ENCODE data around the gene GRIK2.
"Not testable (repeated sequence)": the region's sequence is repeated elsewhere in the genome, so short reads cannot be mapped to it uniquely, and the experiment has no call there.

The GRIK2 gene

DNA sequence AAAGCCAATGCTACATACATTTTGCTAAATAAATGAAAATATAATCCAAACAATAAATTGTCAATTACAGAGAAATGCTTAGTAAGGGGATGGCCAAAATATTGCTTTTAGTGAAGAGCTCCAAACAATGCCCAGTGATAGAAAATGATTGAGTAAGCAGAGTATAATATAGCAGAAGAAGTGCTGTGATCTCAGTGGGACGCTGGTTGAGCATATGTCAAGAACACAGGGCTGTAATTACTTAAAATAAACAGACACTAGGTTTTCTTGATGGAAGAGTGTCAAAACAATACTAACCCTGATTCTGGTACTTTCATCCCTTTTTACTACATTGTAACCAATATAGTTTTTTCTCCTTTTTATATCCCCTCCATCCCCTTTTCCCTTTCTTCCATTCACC lies 150.3 kb downstream of the GRIK2 start:
- DNase-seq = no peak

DNA sequence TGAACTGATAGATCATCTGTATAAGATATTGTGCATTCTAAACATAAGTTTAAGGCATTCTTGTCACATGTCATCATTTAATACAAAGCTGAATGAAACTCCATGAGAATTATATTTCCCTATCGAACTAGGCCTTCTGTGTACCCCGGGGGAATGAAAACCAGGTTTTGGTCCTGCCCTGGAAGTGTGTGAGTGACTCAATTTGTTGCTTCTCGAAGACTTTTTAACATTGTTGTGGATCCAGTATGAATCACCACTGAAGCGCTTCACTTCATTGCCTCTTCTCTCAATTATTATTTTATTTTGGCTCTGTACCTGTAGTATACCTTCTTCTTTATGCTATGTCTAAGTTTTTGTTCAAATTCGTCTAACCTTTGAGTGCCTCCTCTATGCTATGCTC lies 150.8 kb downstream of the GRIK2 start:
- DNase-seq = no peak

DNA sequence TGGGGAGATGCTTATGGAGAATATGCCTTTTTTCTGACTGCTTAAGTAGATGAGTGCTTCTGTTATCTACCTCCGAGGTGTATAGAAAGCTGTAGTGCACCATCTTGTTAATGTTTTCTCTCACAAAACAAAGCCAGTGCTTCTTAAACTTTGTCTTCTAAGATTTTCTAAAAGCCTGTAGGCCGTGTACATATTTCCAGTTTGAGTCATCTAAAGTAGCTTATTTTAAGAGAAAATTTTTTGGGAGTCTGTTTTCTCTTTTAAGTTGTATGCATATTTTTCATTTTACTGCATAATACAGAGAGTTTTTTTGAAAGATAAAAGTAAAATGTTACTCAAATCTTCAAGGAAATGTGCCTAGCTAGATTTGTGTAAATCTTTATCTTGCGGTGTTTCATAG lies 151.7 kb downstream of the GRIK2 start:
- DNase-seq = no peak

DNA sequence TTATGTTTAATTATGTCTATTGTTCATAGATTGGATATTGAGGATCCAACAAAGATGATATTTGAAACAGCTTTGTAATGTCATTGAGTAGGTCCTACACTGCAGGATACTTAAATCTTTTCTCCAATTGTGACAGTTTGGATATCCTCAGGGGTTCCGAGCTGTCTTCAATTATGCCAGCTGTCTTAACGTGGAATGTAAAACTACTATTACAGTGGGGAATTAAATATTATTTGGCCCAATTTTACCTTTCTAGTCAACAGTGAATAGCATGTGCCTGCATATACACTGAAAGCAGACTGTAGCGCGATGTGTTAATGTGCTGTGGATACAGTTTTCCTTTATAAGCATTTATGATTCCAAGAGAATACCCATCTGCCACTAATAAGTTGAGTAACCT lies 156.9 kb downstream of the GRIK2 start:
- no peak for DNase-seq

DNA sequence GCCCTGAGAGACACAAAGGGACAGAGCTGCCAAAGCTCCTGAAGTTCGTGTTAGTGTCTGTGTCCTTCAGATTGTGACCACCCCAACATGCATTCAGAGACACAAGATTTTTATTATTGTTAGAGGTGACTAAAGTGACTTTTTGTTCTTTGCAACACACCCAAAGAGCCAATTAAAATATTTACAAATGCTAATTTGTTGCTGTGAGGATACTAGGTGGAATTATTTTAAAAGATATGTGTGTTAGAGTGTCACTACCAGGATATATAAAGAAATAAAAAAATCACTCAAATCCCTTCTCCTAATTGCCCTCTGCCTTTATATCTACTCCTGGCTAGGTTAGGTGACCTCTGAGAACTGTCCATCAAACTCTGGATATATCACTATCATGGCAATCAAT lies 160.7 kb downstream of the GRIK2 start:
- no peak for DNase-seq

DNA sequence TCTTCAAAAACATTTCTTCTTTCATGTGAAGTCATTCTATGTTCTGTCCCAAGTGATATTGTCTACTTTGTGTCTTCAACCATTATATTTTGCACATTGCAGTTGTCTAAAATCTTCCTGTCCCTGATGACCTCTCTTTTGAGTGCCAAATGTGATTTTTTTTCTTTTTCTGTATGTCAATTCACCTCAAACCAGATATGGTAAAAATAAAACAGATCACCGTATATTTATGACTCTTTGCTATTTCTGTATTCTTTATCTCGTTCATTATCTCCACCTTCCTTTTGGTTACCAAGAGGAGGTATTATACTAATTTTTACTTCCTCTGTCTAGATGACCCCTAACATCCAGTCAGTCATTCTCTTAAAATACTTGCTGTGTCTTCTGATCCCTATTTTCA lies 165.2 kb downstream of the GRIK2 start:
- no peak for DNase-seq

DNA sequence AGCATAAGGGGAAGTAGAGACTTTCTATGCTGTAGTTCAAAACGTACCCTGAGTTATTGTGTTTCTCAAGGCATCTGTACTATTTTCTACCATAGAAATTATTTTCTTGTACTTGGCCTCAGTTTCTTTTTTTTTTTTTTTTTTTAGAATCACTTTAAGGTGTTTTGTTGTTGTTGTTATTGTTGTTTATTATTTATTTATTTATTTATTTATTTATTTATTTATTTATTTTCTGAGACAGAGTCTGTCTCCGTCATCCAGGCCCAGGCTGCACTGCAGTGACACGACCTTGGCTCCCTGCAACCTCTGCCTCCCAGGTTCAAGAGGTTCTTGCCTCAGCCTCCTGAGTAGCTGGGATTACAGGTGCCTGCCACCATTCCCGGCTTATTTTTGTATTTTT lies 179.1 kb downstream of the GRIK2 start:
- DNase-seq = no peak

DNA sequence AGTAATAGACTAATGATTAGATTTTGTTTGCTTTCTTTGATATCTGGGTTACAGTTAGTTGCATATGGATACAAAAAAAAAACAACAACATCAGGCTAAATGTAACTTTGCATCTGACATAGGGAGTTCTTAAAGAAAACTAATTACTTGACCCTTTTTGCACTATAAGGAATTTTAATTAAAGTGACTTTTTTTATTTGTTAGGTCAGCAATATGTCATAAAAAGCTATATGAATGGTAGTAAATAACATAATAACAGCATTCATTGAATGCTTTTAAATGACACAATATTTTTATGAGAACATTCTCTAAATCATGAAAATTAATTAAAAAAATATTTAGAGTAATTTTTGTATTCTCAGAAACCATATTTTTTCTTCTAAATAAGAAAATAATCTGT lies 183.6 kb downstream of the GRIK2 start:
- no peak for DNase-seq

DNA sequence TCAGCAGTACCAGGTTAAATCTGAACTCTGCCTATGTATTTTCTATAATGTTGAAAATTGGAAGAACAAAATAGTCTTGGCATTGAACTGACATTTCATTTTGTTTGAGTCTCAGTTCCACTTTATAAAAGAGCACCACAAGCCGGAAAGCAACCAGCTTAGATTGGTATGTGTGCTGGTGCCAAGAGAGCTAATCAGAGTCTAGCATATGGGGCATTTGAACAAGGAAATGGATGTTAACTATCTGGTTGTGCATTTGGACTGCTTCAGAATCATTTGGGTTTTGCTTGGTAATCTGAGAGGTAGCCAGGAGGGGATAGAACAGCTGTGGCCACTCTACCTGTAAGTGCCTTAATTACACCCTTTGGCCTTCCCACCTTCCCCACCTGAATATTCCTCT lies 184.8 kb downstream of the GRIK2 start:
- no peak for DNase-seq

DNA sequence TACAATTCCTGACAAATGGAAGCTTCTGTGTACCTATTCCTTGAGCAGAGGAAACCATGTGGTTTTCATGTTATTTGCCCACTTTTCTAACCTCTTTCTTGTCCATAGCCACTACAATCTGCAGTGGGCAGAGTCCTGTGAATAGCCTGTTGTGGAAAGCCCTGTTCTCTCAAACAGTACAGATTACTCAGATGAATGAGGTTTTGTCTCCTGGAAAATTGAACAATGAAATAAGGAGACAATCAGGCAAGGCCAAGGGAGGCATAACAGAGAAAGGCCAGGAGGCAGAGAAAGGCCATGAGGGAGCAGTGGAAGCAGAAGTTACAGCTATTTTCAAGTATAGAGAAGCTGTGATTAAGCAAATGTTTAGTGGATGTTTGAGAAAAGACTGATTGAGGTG lies 189.3 kb downstream of the GRIK2 start:
- DNase-seq = no peak

DNA sequence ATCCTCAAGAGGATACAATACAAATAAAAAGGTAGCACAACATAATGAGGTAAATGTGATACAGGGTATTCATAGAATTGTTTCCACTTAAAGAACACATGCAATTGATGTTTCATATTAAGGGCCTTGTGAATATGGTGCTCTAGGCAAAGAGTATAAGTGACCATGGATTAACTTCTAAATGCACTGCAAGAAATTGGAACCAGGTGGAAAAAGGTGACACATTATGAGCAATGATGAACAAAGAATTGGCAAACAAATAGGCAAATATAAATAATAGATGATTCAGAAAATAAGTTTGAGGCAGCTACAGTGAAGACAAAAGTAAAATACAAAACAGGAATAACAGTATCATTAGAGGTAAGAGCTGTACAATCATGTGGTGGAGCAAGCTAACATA lies 192.0 kb downstream of the GRIK2 start:
- no peak for DNase-seq

DNA sequence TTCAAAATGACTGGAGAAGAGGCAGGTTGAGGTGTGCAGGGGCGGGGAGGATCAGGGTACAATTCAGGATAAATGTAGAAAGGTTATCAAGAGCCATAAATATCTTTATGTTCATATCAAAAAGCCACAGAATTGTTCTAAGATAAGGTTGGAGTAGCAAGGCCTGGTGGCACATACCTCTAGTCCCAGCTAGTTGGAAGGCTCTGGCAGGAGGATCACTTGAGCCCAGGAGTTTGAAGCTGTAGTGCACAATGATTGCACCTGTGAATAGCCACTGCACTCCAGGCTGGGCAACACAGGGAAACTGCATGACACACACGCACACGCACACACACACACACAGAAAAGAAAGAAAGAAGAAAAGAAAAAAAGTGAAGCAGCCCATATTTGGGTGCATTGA lies 194.8 kb downstream of the GRIK2 start:
- no peak for DNase-seq

DNA sequence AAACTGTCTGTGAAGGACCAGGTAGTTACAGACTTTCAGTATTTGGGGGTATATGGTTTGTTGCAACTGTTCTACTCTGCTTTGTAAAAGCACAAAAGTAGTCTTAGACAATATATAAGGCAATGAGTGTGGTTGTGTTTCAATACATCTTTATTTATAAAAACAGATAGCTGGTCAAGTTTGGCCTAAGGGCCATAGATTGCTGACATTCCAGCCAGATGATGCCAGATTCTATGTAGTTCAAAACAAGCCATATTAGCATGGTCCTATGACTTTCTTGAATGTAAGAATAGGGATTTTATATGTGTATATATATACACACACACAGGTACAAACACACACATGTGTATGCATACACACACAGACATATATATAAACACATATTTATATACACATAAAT lies 201.8 kb downstream of the GRIK2 start:
- no peak for DNase-seq

DNA sequence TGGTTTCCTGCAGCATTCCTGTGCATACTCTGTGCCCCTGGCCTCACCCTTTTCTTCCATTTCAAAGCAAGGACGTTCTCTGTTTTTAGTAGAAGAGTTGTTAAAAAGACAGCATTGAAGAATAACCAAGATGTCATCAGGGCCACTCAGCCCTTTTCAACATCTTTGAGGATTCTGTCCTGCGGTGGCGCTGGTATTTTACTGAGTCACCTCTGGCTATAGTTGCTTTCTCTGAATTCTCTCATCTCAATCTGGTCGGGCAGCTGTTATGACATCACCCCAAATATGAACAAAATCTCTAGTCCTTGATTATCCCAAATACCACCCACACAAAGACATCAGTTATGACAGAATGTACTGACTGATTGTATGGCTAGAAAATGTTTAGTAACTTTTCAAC lies 204.2 kb downstream of the GRIK2 start:
- no peak for DNase-seq

DNA sequence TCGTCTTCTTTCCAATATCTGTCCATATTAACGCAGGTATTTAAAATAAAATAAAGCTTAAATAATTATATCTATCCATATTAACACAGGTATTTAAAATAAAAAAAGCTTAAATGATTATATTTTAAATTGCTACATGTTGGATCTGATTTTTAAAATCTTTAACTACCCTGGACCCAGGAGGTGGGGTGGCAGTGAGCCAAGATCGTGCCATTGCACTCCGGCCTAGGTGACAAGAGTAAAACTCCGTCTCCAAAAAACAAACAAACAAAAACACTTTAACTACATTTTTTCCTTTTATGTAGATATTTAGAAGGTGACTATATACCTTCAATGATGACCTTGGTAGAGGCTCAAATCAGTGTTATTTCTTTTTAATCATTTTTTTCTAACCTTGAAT lies 211.9 kb downstream of the GRIK2 start:
- DNase-seq = no peak

DNA sequence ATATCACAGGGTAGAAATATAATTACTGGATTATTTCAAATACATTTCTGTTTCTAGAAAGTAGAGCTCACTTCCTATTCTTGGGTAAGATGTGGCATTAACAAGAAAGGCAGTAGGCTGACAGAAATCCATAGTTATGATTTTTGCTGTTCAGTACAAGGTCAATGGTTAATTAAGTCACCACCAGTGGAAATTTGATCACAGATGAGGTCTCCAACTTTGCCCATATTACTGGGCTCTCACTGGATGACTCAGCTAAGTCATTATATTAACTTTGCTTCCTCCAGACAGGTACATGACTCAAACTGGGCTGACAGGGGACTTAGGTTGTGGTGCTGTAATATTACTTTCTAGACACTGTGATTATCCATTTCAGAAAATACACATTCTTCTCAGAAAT lies 212.4 kb downstream of the GRIK2 start:
- DNase-seq = no peak

DNA sequence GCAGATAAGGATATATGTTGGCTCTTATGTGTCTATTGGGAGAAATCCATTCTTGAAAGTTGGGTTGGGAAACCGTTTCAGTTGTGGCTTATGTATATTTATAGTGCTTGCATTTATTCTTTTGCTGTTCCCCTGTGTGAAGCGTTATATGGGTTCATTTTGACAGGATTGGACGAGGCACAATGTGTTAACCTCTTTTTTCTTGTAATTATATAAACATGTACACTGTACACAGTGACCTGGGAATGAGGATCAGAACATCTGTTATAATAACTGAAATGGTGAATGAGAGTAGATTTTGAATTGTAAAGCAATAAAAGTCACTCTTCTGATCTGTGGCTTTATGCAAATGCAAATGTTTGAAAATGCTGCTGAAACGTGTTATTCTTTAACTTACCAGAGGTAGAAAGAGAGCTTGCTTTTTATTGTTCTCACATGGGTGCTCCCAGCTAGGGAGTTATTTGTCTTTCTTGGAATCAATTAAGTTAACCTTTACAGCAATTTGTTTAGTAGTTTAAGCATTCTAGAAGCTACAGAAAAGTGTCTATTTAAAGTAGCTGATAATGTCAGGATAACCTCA lies 213.7 kb downstream of the GRIK2 start:
- no peak for DNase-seq

DNA sequence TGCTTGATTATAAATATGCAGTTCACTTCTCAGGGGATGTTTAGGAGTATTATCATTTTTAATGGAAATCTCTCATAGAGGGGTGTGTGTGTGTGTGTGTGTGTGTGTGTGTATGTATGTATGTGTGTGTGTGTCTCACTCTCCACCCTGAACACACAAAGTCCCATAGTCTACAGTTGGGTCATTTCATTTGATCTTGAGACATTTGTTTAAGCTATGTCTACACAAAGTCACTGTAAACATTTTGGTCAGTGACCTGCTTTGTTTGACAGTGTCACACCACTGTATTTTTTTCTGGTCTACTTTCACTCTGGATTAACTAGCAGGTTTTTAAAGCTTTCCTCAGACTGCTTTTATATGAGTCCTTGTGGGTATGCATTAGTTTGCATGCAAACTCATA lies 215.2 kb downstream of the GRIK2 start:
- DNase-seq = no peak

DNA sequence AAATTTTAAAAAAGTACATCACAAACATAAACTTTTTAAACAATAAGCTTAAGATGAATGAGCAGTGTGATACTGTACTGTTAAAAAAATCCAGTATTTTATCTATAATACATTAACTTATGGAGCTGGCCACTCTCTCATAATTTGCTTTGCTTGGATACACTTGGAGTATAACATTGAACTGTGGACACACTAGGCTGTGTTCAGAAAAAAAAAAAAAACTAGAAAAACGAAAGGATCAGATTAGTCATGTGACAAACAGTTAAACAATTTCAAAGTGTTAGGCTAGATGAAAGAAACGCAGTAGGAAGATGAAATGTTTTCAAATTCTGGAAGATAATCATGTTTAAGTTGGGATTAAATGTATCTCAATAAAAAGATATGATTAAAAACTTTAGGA lies 220.0 kb downstream of the GRIK2 start:
- no peak for DNase-seq

DNA sequence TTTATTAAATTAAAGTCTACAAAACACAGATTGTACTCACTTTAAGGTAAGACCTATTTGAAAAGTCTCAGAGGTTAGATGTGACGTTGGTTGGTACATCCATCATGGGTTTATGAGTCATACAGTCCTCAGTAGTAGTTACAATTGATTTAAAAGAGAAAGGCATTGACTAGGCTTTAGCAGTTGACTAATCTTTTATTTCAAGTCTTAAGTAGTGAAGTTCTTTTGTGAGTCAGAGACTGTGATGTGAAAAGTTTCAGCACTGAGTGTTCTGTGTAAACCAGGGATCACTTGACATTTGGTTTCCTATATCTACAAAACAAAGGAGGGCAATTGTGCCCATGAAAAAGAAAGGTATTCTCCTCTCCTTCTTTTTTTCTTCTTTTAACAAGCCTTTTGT lies 221.3 kb downstream of the GRIK2 start:
- no peak for DNase-seq

DNA sequence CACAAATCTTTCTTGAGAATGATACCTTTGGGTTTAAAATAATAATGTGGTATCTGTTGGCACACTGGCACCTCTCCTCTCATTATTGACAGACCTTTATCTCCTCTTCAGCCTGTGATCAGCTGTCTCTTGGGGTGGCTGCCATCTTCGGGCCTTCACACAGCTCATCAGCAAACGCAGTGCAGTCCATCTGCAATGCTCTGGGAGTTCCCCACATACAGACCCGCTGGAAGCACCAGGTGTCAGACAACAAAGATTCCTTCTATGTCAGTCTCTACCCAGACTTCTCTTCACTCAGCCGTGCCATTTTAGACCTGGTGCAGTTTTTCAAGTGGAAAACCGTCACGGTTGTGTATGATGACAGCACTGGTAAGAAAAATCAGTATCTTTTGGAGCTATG lies 232.8 kb downstream of the GRIK2 start:
- no peak for DNase-seq

DNA sequence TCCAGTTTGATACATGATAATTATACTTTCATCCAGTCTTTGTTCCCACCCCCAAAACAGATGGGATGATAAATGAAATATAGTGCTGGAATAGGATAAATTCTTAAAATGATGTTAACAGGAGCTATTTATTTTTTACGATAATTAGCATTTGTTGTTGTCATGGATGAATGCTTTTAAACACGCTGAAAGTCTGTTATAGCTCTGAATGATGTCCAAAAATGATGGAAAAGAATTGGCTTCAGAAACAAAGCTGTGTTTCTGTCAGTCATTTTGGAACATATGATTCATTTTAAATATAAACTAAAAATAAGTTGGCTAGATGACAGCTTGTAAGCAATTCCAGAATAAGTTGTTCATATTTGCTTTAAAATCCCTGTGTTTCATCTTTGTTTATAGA lies 237.4 kb downstream of the GRIK2 start:
- no peak for DNase-seq

DNA sequence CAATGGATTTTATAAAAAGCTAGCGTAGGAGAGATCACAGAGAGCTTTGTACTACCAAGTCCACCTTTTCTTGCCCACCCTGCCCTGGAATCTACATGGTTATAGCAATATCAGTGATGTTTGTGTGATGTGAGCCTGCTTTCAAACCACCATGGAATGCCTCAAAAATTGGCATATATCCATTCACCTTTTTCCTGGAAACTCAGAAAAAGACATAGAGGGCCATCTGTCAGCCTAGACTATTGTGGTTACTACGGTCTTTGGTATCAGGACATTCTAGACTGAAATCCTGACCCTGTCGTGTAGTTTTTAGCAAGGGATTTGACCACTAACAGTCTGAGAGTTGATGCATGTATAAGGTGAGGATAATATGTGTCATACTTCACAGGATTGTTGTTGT lies 239.6 kb downstream of the GRIK2 start:
- DNase-seq = no peak

DNA sequence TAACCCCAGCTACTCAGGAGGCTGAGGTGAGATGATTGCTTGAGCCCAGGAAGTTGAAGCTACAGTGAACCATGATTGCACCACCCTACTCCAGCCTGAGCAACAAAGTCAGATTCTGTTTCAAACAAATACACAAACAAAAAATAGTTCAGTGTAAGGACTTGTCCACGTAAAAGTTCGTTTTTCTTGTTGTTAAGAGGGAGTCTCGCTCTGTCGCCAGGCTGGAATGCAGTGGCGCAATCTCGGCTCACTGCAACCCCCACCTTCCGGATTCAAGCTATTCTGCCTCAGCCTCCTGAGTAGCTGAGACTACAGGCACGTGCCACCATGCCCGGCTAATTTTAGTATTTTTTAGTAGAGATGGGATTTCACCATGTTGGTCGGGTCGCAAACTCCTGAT lies 245.4 kb downstream of the GRIK2 start:
- DNase-seq = not testable (repeated sequence)

DNA sequence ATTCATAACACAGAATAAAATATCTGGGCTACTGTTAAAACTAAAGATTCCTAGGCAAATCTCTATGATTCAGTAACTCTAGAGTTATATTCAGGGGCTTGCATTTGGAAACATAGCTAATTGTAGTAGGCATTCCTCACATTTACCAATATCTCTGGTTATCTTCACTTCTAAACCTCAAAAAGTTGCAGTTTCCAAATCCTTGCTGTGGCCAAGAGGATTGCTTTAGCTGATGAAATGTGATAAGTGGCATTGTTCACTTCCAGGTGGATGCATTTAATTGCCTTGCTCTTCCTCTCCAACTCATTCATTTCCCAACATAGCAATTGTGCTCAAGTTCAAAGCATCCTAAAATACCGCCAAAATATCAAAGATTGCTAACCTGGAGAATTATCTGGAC lies 246.6 kb downstream of the GRIK2 start:
- no peak for DNase-seq

DNA sequence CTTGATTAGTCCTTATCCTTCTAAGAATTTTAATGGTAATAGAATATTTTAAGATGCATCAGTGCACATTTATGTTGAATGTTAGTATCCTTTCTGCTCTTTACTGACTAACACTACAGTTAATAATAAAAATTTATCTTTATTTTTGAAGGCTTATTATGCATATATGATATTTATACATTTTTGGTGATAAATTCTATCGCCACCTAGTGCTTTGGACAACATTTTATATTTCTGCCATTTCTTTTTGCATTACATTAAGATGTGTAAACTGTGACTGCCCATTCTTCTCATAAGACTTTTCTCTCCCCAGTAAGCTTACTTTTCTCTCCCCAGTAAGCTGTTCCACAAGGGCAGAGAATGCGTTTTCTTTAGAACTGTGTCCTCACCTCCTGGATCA lies 252.3 kb downstream of the GRIK2 start:
- DNase-seq = no peak

Data from SIG-M5 (cell line).